KMS-11 (cell line): ENCODE data around the gene BCL2A1.
"Not testable (repeated sequence)": the region's sequence is repeated elsewhere in the genome, so short reads cannot be mapped to it uniquely, and the experiment has no call there.

Experiments
- H2AFZ ChIP-seq: fragments of 200-600 bp; sonication (generic); 2 replicates; pipeline ENCODE4 v1.6.1; 2016; ENCODE audit warnings: antibody characterized with exemption, mixed run types, low read depth
- H3K27ac ChIP-seq: fragments of 200-600 bp; sonication (generic); 2 replicates; pipeline ENCODE4 v1.6.1; 2016; ENCODE audit warnings: mild to moderate bottlenecking, mixed run types
- H3K27me3 ChIP-seq: fragments of 200-600 bp; sonication (generic); 2 replicates; pipeline ENCODE4 v1.6.1; 2017; ENCODE audit warnings: mild to moderate bottlenecking, low read depth, mixed run types, moderate library complexity; ENCODE audit not compliant: insufficient read depth
- H3K36me3 ChIP-seq: fragments of 200-600 bp; sonication (generic); 2 replicates; pipeline ENCODE4 v1.6.1; 2017; ENCODE audit warnings: mild to moderate bottlenecking, mixed run types; ENCODE audit not compliant: insufficient read depth
- H3K4me1 ChIP-seq: fragments of 200-600 bp; sonication (generic); 2 replicates; pipeline ENCODE4 v1.6.1; 2016; ENCODE audit warnings: mild to moderate bottlenecking, low read depth, mixed run types; ENCODE audit not compliant: poor library complexity, severe bottlenecking
- H3K4me2 ChIP-seq: fragments of 200-600 bp; sonication (generic); 2 replicates; pipeline ENCODE4 v1.7.0; 2016; ENCODE audit warnings: mild to moderate bottlenecking, mixed run types
- H3K4me3 ChIP-seq: fragments of 200-600 bp; sonication (generic); IDR thresholded peaks from 2 replicates; pipeline ENCODE4 v1.6.1; 2017; ENCODE audit warnings: low read depth, low read length, mixed read lengths; ENCODE audit not compliant: insufficient read depth
- H3K79me2 ChIP-seq: fragments of 200-600 bp; sonication (generic); 2 replicates; pipeline ENCODE4 v1.6.1; 2016; ENCODE audit warnings: low read depth, mixed run types; ENCODE audit not compliant: insufficient read depth
- H3K9ac ChIP-seq: fragments of 200-600 bp; sonication (generic); 2 replicates; pipeline ENCODE4 v1.6.1; 2016; ENCODE audit warnings: mild to moderate bottlenecking, mixed run types
- H4K20me1 ChIP-seq: fragments of 200-600 bp; sonication (generic); 2 replicates; pipeline ENCODE4 v1.6.1; 2016; ENCODE audit warnings: mild to moderate bottlenecking, mixed run types; ENCODE audit not compliant: insufficient read depth
- TF ChIP-seq, protein P1 (sequence below): fragments of 200-600 bp; sonication (generic); conservative IDR thresholded peaks from 2 replicates; pipeline ENCODE4 v1.6.1; 2017; ENCODE audit warnings: low read depth, mild to moderate bottlenecking, antibody characterized with exemption, low read length, moderate library complexity, mixed read lengths

BCL2A1 gene

DNA sequence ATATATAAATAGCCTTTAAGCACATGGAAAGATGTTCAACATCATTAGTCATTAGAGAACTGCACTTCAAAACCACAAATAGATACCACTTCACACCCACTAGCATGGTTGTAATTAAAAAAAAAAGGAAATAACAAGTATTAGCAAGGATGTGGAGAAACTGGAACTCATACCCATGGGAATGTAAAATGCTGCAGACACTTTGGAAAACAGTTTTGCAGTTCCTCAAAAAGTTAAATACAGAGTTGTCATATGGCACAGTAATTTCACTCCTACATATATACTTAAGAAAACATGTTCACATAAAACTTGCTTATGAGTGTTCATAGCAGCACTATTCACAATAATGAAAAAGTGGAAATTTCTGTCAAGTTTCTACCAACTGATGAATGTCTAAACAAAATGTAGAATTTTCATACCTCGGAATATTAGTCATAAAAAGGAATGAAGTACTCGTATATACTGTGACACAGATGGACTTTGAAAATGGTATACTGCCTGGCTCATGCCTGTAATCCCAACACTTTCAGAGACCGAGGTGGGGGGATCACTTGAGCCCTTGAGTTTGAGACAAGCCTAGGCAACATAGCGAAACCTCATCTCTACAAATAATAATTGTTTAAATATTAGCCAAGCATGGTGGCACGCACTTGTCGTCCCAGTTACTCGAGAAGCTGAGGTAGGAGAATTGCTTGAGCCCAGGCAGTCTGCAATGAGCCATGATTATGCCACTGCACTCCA, 28.1 kb downstream of the BCL2A1 start:
- Histone ChIP-seq H3K4me2 (no peak overlapping the region), H2AFZ (no peak overlapping the region), H3K36me3 (no peaks in the 10 kb centered on the region), H3K9ac (no peak overlapping the region), H3K4me3 (no peak overlapping the region), H4K20me1 (no peaks in the 10 kb centered on the region), H3K4me1 (no peaks in the 10 kb centered on the region), H3K27ac (no peak overlapping the region), H3K27me3 (no peaks in the 10 kb centered on the region), H3K79me2 (no peaks in the 10 kb centered on the region)
- TF ChIP-seq, protein P1, sequence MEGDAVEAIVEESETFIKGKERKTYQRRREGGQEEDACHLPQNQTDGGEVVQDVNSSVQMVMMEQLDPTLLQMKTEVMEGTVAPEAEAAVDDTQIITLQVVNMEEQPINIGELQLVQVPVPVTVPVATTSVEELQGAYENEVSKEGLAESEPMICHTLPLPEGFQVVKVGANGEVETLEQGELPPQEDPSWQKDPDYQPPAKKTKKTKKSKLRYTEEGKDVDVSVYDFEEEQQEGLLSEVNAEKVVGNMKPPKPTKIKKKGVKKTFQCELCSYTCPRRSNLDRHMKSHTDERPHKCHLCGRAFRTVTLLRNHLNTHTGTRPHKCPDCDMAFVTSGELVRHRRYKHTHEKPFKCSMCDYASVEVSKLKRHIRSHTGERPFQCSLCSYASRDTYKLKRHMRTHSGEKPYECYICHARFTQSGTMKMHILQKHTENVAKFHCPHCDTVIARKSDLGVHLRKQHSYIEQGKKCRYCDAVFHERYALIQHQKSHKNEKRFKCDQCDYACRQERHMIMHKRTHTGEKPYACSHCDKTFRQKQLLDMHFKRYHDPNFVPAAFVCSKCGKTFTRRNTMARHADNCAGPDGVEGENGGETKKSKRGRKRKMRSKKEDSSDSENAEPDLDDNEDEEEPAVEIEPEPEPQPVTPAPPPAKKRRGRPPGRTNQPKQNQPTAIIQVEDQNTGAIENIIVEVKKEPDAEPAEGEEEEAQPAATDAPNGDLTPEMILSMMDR = no peak

DNA sequence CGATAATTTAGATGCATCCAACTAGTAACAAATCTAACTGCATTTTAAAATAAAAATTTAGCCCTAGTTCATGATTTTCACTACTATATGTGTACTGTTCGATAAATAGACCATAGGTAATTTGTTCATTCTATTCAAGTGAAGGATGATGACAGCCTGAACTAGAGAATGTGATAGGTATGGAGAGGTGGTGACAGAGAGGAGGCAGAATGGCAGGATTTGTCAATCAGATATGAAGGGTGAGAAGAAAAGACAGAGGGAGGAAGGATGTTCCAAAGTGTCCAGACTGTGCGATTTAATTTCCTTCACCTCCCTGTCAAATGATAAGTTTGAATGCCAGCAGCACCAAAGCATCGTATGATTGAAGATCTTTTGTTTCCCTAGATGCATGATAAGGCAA, 31.6 kb downstream of the BCL2A1 start:
- Histone ChIP-seq H3K4me1 (no peaks in the 10 kb centered on the region), H2AFZ (no peak overlapping the region), H3K79me2 (no peaks in the 10 kb centered on the region), H3K27ac (no peak overlapping the region), H3K4me3 (no peak overlapping the region), H3K27me3 (no peaks in the 10 kb centered on the region), H3K36me3 (no peaks in the 10 kb centered on the region), H3K9ac (no peak overlapping the region), H4K20me1 (no peaks in the 10 kb centered on the region), H3K4me2 (no peak overlapping the region)
- TF ChIP-seq, protein P1 = no peak

DNA sequence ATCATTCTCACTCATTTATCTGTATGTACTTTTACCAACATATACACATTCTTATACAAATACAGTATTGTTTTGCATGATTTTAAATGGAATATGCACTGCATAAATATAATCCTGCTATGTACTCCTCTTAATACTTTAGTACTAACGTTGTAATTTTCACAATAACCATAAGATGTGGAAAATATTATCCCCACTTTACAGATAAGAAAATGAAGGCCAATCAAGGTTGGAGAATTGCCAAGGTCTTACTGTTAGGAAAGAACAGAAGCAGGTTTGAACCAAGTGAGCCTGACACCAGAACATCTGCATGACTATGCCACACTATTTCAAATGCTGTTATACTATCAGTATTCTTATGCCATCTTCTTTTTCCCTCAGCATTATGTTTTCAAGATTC, 32.9 kb downstream of the BCL2A1 start:
- TF ChIP-seq, protein P1 = no peak
- Histone ChIP-seq H3K4me1 (no peaks in the 10 kb centered on the region), H3K9ac (no peak overlapping the region), H3K27me3 (no peaks in the 10 kb centered on the region), H3K36me3 (no peaks in the 10 kb centered on the region), H3K4me2 (no peak overlapping the region), H3K79me2 (no peaks in the 10 kb centered on the region), H3K4me3 (no peak overlapping the region), H3K27ac (no peak overlapping the region), H2AFZ (no peak overlapping the region), H4K20me1 (no peaks in the 10 kb centered on the region)

DNA sequence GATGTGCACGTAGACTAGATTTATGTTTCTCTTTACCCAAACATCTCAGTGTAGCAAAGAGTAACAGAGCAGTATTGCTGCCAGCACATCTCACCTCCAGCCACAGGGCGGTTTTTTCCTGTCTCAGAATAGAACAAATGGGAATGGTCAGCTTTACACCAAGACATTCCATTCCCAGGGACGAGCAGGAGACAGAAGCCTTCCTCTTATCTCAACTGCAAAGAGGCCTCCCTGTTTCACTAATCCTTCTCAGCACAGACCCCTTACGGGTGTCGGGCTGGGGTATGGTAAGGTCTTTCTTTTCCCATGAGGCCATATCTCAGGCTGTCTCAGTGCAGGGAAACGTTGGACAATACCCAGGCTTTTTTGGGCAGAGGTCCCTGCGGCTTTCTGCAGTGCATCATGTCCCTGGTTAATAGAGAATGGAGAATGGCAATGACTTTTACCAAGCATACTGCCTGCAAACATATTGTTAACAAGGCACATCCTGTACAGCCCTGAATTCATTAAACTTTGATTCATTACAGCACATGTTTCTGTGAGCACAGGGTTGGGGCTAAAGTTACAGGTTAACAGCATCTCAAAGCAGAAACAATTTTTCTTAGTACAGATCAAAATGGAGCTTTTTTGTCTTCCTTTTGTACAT, 35.3 kb downstream of the BCL2A1 start:
- not testable (repeated sequence) for H2AFZ ChIP-seq, H3K79me2 ChIP-seq, H3K36me3 ChIP-seq, H3K4me1 ChIP-seq, H4K20me1 ChIP-seq, H3K4me3 ChIP-seq, H3K4me2 ChIP-seq, H3K9ac ChIP-seq, H3K27me3 ChIP-seq, H3K27ac ChIP-seq

DNA sequence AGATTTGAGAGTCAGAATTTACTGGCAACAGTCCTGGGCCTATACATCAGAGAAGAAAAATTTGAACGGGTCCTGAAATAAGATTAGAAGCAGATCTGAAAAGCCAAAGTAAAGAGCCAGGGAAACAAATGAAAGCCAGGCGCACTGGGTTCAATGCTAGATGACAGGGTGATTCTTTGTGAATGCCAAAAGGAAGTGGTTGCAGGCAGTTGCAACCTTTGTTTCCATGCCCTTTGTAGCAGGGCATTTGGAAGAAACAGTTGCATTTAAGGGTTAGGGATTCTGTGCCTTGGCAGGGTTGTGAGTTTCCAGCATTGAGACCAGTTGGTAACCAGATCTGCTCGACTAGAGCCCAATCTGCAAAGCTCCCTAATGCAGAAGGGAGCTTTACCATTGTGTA, 37.8 kb downstream of the BCL2A1 start:
- no peak overlapping the region for H3K4me2 ChIP-seq
- no peaks in the 10 kb centered on the region for H3K4me1 ChIP-seq
- TF ChIP-seq, protein P1 = no peak
- no peak overlapping the region for H3K27ac ChIP-seq
- no peaks in the 10 kb centered on the region for H4K20me1 ChIP-seq
- no peak overlapping the region for H3K4me3 ChIP-seq
- no peak overlapping the region for H2AFZ ChIP-seq
- H3K9ac ChIP-seq = no peak overlapping the region
- H3K27me3 ChIP-seq = no peaks in the 10 kb centered on the region
- no peaks in the 10 kb centered on the region for H3K79me2 ChIP-seq
- H3K36me3 ChIP-seq = no peaks in the 10 kb centered on the region
